Smooth muscle cell (in vitro differentiated cells): ENCODE data around the gene FSTL5. TPM values are rescaled to one million over a fixed set of nuclear protein-coding genes. Genes with fewer than 3 reads are reported as not detected.

ENCODE experiments used
- DNase-seq: peaks from one replicate; lab custom pipeline; 2025; ENCODE audit not compliant: unreplicated experiment; lab: John Stamatoyannopoulos, UW
- H2AFZ ChIP-seq: fragments of 200-600 bp; sonication (generic); 2 replicates; pipeline ENCODE4 v1.6.0; 2016; ENCODE audit warnings: antibody characterized with exemption, low read depth, mild to moderate bottlenecking
- H3F3A ChIP-seq: fragments of 200-600 bp; sonication (generic); 2 replicates; pipeline ENCODE4 v1.6.0; 2017; ENCODE audit warnings: antibody characterized with exemption, low read depth
- H3K27ac ChIP-seq: fragments of 200-600 bp; sonication (generic); 2 replicates; pipeline ENCODE4 v1.5.1; 2016; ENCODE audit warnings: low read depth, mild to moderate bottlenecking
- H3K27me3 ChIP-seq: fragments of 200-600 bp; sonication (generic); 2 replicates; pipeline ENCODE4 v1.6.1; 2016; ENCODE audit warnings: low read depth, mild to moderate bottlenecking
- H3K36me3 ChIP-seq: fragments of 200-600 bp; sonication (generic); 2 replicates; pipeline ENCODE4 v1.5.1; 2016; ENCODE audit warnings: low read depth
- H3K4me1 ChIP-seq: fragments of 200-600 bp; sonication (generic); 2 replicates; pipeline ENCODE4 v1.5.1; 2016; ENCODE audit warnings: low read depth
- H3K4me2 ChIP-seq: fragments of 200-600 bp; sonication (generic); 2 replicates; pipeline ENCODE4 v1.6.0; 2016; ENCODE audit warnings: mild to moderate bottlenecking
- H3K4me3 ChIP-seq: fragments of 200-600 bp; sonication (generic); 2 replicates; pipeline ENCODE4 v1.5.1; 2016; ENCODE audit warnings: mild to moderate bottlenecking
- H3K79me2 ChIP-seq: fragments of 200-600 bp; sonication (generic); 2 replicates; pipeline ENCODE4 v1.6.0; 2016; ENCODE audit warnings: low read depth, mild to moderate bottlenecking
- H3K9ac ChIP-seq: fragments of 200-600 bp; sonication (generic); 2 replicates; pipeline ENCODE4 v1.6.0; 2016; ENCODE audit warnings: low read depth
- H3K9me3 ChIP-seq: fragments of 200-600 bp; sonication (generic); replicated peaks from 2 replicates; pipeline ENCODE4 v1.5.1; 2016; ENCODE audit warnings: low read depth
- H4K20me1 ChIP-seq: fragments of 200-600 bp; sonication (generic); 2 replicates; pipeline ENCODE4 v1.6.0; 2016; ENCODE audit warnings: low read depth
- CTCF ChIP-seq: fragments of 200-600 bp; sonication (generic); IDR thresholded peaks from 2 replicates; pipeline ENCODE4 v1.5.1; 2017; ENCODE audit warnings: borderline replicate concordance, mild to moderate bottlenecking, antibody characterized with exemption; ENCODE audit not compliant: insufficient read depth, poor library complexity, severe bottlenecking
- WGBS: methylation state at CpG from one replicate; pipeline ENCODE4 v1.1.7; 2016; ENCODE audit warnings: low lambda C conversion rate; 5-methylcytosine and 5-hydroxymethylcytosine counted together
- polyA plus RNA-seq: library from polyadenylated mRNA; unstranded; fragments of >200 nt; fragmentation: Nextera tagmentation; extraction: Ambion mirVana; gene quantifications from 2 replicates; pipeline ENCODE4 v1.2.1, GENCODE V29; 2016
- total RNA-seq: library from RNA; depleted of rRNA; stranded (reverse); fragments of >200 nt; gene quantifications from 2 replicates; pipeline ENCODE4 v1.2.3, GENCODE V29; 2014

FSTL5 gene
- total and polyA plus RNA-seq, 2 experiments from 2014 or later = 0.04 TPM; not detected in 1

- Histone ChIP-seq H3K4me1 (no peaks in the 10 kb centered on the region), H3F3A (no peaks in the 10 kb centered on the region), H3K79me2 (no peaks in the 10 kb centered on the region), H3K4me2 (no peak overlapping the region), H2AFZ (no peak overlapping the region), H3K36me3 (no peaks in the 10 kb centered on the region), H3K9ac (no peak overlapping the region), H3K27me3 (no peaks in the 10 kb centered on the region), H3K9me3 (no peaks in the 10 kb centered on the region), H4K20me1 (no peaks in the 10 kb centered on the region), H3K27ac (no peak overlapping the region), H3K4me3 (no peak overlapping the region)
- no peak for DNase-seq
- 83% methylated on average over 13 of the region's 13 CpGs for WGBS
- TF ChIP-seq CTCF = no peak
These were observed 735.4 kb downstream of the FSTL5 start for GRCh38 chr4:161428180-161428965.

GRCh38 chr4:161419822-161420221, 744.0 kb downstream of the FSTL5 start:
- Histone ChIP-seq H3K79me2 (no peaks in the 10 kb centered on the region), H3K27ac (no peak overlapping the region), H3F3A (no peaks in the 10 kb centered on the region), H3K9ac (no peak overlapping the region), H4K20me1 (no peaks in the 10 kb centered on the region), H3K4me3 (no peak overlapping the region), H3K9me3 (no peaks in the 10 kb centered on the region), H3K4me2 (no peak overlapping the region), H3K4me1 (no peaks in the 10 kb centered on the region), H3K27me3 (no peaks in the 10 kb centered on the region), H3K36me3 (no peaks in the 10 kb centered on the region), H2AFZ (no peak overlapping the region)
- 50% methylated on average over 1 of the region's 1 CpG for WGBS
- DNase-seq = no peak
- peak; percentile 18 for TF ChIP-seq CTCF

GRCh38 chr4:161411901-161412300, 751.9 kb downstream of the FSTL5 start:
- no peak for TF ChIP-seq CTCF
- Histone ChIP-seq H3K36me3 (no peaks in the 10 kb centered on the region), H3K27ac (no peak overlapping the region), H3K27me3 (no peaks in the 10 kb centered on the region), H2AFZ (no peak overlapping the region), H3K9me3 (peaks cover 3% of the 10 kb centered on the region), H3K9ac (no peak overlapping the region), H3K79me2 (no peaks in the 10 kb centered on the region), H4K20me1 (no peaks in the 10 kb centered on the region), H3K4me3 (no peak overlapping the region), H3K4me1 (no peaks in the 10 kb centered on the region), H3F3A (no peaks in the 10 kb centered on the region), H3K4me2 (no peak overlapping the region)
- no peak for DNase-seq
- 78% methylated on average over 1 of the region's 1 CpG for WGBS
